Duodenal mucosa (tissue), 2 donors: Measurements from ENCODE around the gene REG4.

Source experiments
- H3K27ac ChIP-seq: one replicate; pipeline ENCODE4 v1.7.0; 2013; ENCODE audit warnings: low read depth, low read length
- H3K27me3 ChIP-seq, 2 donors: one replicate each; pipeline ENCODE4 v1.7.0; 2013; ENCODE audit warnings: low read length in 2 of 2, control low read depth in 1 of 2; ENCODE audit not compliant: insufficient read depth in 2 of 2, control insufficient read depth in 1 of 2
- H3K36me3 ChIP-seq, 2 donors: one replicate each; pipeline ENCODE4 v1.7.0; 2013; ENCODE audit warnings: low read length in 2 of 2, control low read depth in 1 of 2; ENCODE audit not compliant: insufficient read depth in 2 of 2, control insufficient read depth in 1 of 2
- H3K4me1 ChIP-seq, 2 donors: one replicate each; pipeline ENCODE4 v1.7.0; 2013; ENCODE audit warnings: low read length in 2 of 2, control low read depth in 1 of 2; ENCODE audit not compliant: insufficient read depth in 2 of 2, control insufficient read depth in 1 of 2
- H3K4me3 ChIP-seq, 2 donors: one replicate each; pipeline ENCODE4 v1.7.0; 2013; ENCODE audit warnings: low read length in 2 of 2, low read depth in 1 of 2
- H3K9ac ChIP-seq, 2 donors: one replicate each; pipeline ENCODE4 v1.7.0; 2013; ENCODE audit warnings: low read length in 2 of 2, low read depth in 1 of 2
- H3K9me3 ChIP-seq, 2 donors: one replicate each; pipeline ENCODE4 v1.7.0; 2013; ENCODE audit warnings: low read length in 2 of 2, control low read depth in 1 of 2; ENCODE audit not compliant: control insufficient read depth in 1 of 2

The REG4 gene

GRCh38 chr1:119808972-119809550 lies 2.2 kb downstream of the REG4 start:
- H3K4me3 ChIP-seq: no peak overlapping the region
- H3K9me3 ChIP-seq: no peaks in the 10 kb centered on the region
- H3K27ac ChIP-seq: no peak overlapping the region
- peaks cover 7 to 11% of the 10 kb centered on the region in 2 donors for H3K4me1 ChIP-seq
- H3K36me3 ChIP-seq: no peaks in the 10 kb centered on the region
- no peak overlapping the region for H3K9ac ChIP-seq
- H3K27me3 ChIP-seq: no peaks in the 10 kb centered on the region

GRCh38 chr1:119808491-119808890 lies 2.8 kb downstream of the REG4 start:
- H3K4me3 ChIP-seq: no peak overlapping the region
- H3K27me3 ChIP-seq: no peaks in the 10 kb centered on the region
- no peaks in the 10 kb centered on the region for H3K36me3 ChIP-seq
- H3K9ac ChIP-seq: no peak overlapping the region
- peaks cover 5 to 10% of the 10 kb centered on the region in 2 donors for H3K4me1 ChIP-seq
- no peaks in the 10 kb centered on the region for H3K9me3 ChIP-seq
- H3K27ac ChIP-seq: no peak overlapping the region

DNA sequence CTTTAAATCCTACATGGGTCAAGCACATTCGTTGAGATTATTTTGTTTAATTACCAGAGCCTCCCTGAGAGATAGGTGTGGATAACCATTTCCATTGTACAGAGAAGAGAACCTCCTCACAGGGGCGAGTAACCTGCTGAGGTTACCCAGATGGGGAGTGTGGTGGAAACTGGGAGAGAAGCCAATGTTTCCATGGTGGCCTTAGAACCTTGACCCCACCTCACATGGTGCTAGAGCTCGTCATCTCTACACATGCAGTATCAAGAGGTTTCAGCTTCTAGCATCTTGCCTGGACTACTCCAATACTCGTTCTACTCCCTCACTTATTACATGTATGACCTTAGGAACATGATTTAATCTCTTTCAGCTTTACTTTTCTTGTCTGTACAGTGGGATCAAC lies 4.8 kb downstream of the REG4 start:
- H3K9ac ChIP-seq: no peak overlapping the region
- no peak overlapping the region for H3K4me3 ChIP-seq
- no peaks in the 10 kb centered on the region for H3K27me3 ChIP-seq
- H3K36me3 ChIP-seq: no peaks in the 10 kb centered on the region
- no peak overlapping the region for H3K27ac ChIP-seq
- H3K9me3 ChIP-seq: no peaks in the 10 kb centered on the region
- H3K4me1 ChIP-seq: peaks cover under 1 to 5% of the 10 kb centered on the region in 2 donors

DNA sequence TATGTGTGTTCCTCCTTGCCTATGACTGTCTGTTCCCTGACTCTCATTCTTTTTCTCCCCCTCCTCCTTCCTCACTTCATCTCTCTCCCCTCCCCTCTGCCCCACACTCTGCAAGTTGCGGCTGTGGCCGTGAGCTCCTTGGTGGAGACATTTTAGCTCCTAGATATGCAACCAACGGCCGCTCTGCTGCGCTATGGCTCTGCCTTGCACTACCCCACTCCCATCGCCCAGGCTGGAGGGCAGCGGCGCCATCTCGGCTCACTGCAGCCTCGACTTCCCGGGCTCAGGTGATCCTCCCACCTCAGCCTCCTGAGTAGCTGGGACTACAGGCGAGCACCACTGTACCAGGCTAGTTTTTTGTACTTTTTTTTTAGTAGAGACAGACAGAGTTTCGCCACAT lies 5.5 kb downstream of the REG4 start:
- no peak overlapping the region for H3K27ac ChIP-seq
- peaks cover 0 to 4% of the 10 kb centered on the region in 2 donors for H3K4me1 ChIP-seq
- no peaks in the 10 kb centered on the region for H3K27me3 ChIP-seq

DNA sequence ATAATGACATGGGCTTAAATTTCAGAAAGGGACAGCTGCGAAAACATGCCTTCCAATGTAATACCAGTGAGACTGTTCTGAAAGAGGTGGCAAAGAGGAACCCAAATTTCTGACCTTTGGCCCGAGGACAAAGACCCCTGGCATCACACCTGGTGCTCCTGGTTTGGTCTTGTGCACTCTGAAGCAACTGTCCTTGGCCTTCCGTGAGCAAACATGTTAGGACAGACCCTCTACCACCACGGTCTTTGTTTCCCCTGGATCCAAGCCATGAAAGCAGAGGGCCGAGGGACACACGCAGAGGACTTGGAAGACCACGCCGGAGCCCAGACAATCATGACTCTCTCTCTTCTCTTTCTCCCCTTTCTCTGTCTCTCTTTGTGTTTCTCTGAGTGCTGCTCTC lies 6.0 kb downstream of the REG4 start:
- Histone ChIP-seq H3K36me3 (no peaks in the 10 kb centered on the region), H3K9ac (no peak overlapping the region), H3K9me3 (no peaks in the 10 kb centered on the region), H3K27me3 (no peaks in the 10 kb centered on the region), H3K4me1 (peaks cover 0 to 4% of the 10 kb centered on the region in 2 donors), H3K27ac (no peak overlapping the region), H3K4me3 (no peak overlapping the region)

More for the DNA sequence above, 5.5 kb downstream of the REG4 start:
- no peaks in the 10 kb centered on the region for H3K9me3 ChIP-seq
- H3K36me3 ChIP-seq: no peaks in the 10 kb centered on the region
- H3K4me3 ChIP-seq: no peak overlapping the region
- no peak overlapping the region for H3K9ac ChIP-seq

DNA sequence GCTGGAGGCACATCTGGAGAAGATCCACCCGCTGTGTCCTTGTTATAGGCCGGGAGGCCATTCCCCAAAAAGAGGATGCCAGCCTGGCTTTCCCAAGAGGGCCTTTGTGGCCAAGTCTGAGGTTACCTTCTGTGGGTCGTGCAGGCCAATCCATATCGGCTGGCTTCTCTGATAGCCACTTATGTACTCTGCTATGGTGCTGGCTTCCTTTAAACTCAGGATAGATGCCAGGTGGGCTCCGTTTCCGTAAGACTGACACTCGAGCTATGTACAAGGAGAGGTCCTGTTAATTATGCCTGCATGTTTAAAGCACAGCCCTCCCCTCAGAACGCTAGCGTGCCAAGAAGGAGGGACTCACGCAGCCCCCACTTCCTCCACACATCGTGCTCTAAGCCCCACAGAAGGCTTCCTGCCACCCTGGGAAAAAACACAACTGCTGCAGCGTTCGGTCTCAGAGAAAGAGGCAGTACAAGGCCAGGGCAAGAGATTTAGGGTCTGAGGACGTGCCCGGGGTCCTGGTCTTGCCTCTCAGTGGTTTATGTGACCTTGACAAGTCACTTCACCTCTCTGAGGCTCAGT lies 11.6 kb downstream of the REG4 start:
- Histone ChIP-seq H3K4me3 (no peak overlapping the region), H3K27me3 (no peaks in the 10 kb centered on the region), H3K27ac (no peak overlapping the region), H3K4me1 (peaks cover 9 to 14% of the 10 kb centered on the region in 2 donors), H3K36me3 (no peaks in the 10 kb centered on the region), H3K9ac (no peak overlapping the region), H3K9me3 (no peaks in the 10 kb centered on the region)

- no peaks in the 10 kb centered on the region for H3K36me3 ChIP-seq
- H3K4me1 ChIP-seq: peaks cover 16% of the 10 kb centered on the region in 2 donors
- H3K9me3 ChIP-seq: no peaks in the 10 kb centered on the region
- H3K9ac ChIP-seq: no peak overlapping the region
- H3K4me3 ChIP-seq: no peak overlapping the region
- H3K27me3 ChIP-seq: no peaks in the 10 kb centered on the region
- H3K27ac ChIP-seq: no peak overlapping the region
Observed at GRCh38 chr1:119799003-119799402, 12.3 kb downstream of the REG4 start.

DNA sequence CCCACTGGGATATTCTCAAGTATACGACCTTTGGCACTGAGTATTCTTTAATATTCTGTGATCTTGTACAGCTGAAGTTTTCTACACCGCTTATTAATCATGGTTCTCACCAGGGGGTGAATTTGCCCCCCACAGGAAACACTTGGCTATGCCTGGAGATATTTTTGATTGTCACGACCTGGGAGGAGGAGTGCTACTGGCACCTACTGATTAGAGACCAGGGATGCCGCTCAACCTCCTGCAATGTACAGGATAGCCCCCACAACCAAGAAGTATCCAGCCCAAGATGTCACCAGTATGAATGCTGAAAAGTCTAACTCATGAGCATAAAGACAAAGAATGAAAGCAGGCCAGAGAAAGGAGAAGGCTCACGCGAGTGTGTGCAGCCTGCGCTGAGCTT lies 13.7 kb downstream of the REG4 start:
- H3K4me1 ChIP-seq: peaks cover 16% of the 10 kb centered on the region in 2 donors

DNA sequence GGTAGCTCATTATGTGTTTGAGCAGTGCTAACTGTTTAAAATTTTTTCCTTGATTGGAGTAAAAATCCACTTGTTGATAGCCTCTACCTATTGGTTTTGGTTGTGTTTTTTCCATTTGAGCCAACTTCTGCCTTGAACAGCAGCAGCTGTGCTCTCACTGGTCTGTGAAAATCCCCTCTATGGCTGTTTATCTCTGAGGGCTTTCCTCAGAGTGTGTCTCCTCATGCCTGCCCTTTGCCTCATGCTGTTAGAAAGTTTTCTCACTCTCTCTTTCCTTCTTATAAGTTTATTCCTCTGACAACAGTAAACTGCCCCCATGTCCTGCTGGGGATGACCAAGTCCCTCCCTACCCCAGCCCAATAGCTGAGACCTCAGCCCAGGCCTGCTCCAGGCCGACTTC lies 14.1 kb downstream of the REG4 start:
- H3K36me3 ChIP-seq: no peaks in the 10 kb centered on the region
- H3K4me1 ChIP-seq: peaks cover 16% of the 10 kb centered on the region in 2 donors
- H3K9me3 ChIP-seq: no peaks in the 10 kb centered on the region
- H3K9ac ChIP-seq: no peak overlapping the region
- H3K4me3 ChIP-seq: no peak overlapping the region
- no peak overlapping the region for H3K27ac ChIP-seq
- no peaks in the 10 kb centered on the region for H3K27me3 ChIP-seq

More for the DNA sequence above, 13.7 kb downstream of the REG4 start:
- no peak overlapping the region for H3K4me3 ChIP-seq
- H3K9ac ChIP-seq: no peak overlapping the region
- H3K36me3 ChIP-seq: no peaks in the 10 kb centered on the region
- H3K27ac ChIP-seq: no peak overlapping the region
- H3K9me3 ChIP-seq: no peaks in the 10 kb centered on the region
- no peaks in the 10 kb centered on the region for H3K27me3 ChIP-seq

DNA sequence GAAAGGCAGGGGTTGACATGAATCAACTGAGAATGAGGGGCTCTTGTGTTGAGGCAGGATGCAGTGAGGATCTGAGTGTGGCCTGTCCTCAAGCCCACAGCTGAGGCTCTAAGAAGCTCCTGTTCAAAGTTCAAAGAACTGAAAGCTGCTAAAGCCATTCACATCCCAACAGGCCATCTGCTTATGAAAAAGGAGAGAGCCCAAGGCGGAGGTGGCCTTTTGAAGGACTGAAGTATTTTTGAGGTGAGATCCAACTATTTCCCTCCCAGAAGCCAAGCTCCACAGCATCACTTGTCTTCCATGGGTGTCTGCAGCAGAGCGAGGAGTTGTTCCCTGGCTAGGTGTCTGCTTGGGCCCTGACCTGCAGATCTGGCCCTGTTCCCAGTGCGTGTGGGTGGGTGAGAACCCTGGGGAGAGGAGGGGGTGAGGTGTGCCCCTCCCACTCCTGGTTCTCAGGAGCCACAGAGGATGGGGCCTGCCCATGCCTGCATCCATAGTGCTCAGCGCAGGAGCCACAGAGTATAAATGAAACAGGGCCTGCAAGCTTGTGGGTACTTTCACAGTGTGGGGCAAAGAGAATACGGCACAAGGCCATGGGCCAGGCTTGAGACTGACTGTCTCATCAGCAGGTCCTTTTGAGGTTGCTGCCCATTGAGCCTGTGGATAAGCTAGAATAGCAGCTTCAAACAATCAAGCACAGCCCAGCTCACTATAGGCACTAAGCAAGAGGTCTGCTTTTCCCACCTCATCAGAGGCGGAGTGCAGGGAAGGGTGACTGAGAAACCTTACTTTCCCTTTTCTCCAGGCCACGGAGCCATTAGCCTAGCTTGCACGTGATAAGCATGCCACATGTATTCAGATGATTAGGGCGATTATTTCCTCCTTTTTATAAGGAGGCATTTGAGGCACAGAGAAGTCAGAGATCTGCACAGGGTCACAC lies 15.7 kb downstream of the REG4 start:
- Histone ChIP-seq H3K36me3 (no peaks in the 10 kb centered on the region), H3K9me3 (no peaks in the 10 kb centered on the region), H3K9ac (no peak overlapping the region), H3K27ac (no peak overlapping the region), H3K4me3 (no peak overlapping the region), H3K4me1 (peaks cover 26 to 31% of the 10 kb centered on the region in 2 donors), H3K27me3 (no peaks in the 10 kb centered on the region)
